ENCODE measurements around the gene DYNLL1.

GRCh38 chr12:120465756-120466155 lies 30.2 kb upstream of the DYNLL1 start:
- TF ChIP-seq CTCF (IDR thresholded peaks at IDR 0.05), result no peak
- TF ChIP-seq POLR2AphosphoS5 (IDR thresholded peaks at IDR 0.05), result no peak
